ENCODE measurements around the gene ANKS6. TPM values are rescaled to one million over a fixed set of nuclear protein-coding genes. Genes with fewer than 3 reads are reported as not detected.

Gene ANKS6
- total RNA-seq, 4 donors from 2014 or later = 42.2 to 56.6 (median 49.9) TPM

GRCh38 chr9:98780059-98780749 is 16.2 kb downstream of the ANKS6 start:
- 93 to 95% methylated on average over 10 to 11 of the region's 11 CpGs for WGBS, 2 donors
- Histone ChIP-seq H3K4me1 (peaks cover 3 to 19% of the 10 kb centered on the region in 2 donors), H3K4me3 (replicated peaks in 1 of 3) (no peak overlapping the region), H3K27me3 (no peaks in the 10 kb centered on the region), H3K9me3 (no peaks in the 10 kb centered on the region), H3K36me3 (peaks cover 2 to 11% of the 10 kb centered on the region in 2 donors), H3K27ac (no peak overlapping the region)
- DNase-seq = no peak
- TF ChIP-seq CTCF (IDR thresholded peaks at IDR 0.05) (no peak), POLR2A (IDR thresholded peaks at IDR 0.05) (no peak)
- intact Hi-C loops (cut with DNase I) = loop anchor here (10.0 kb wide), 1 partner anchor 465 kb away; no protein-coding TSS in a partner anchor

- TF ChIP-seq CTCF (IDR thresholded peaks at IDR 0.05) (no peak), POLR2A (IDR thresholded peaks at IDR 0.05) (no peak)
- Histone ChIP-seq H3K27ac (no peak overlapping the region), H3K4me3 (replicated peaks in 1 of 3) (no peak overlapping the region), H3K9me3 (no peaks in the 10 kb centered on the region), H3K4me1 (peaks cover 3 to 19% of the 10 kb centered on the region in 2 donors), H3K36me3 (peaks cover 1 to 10% of the 10 kb centered on the region in 2 donors), H3K27me3 (no peaks in the 10 kb centered on the region)
- no peak for DNase-seq
- WGBS, 2 donors = 80 to 81% methylated on average over 8 of the region's 8 CpGs
- intact Hi-C loops (cut with DNase I) = no loop called here
These were observed 17.4 kb downstream of the ANKS6 start for GRCh38 chr9:98778711-98779530.

- Histone ChIP-seq H3K9me3 (no peaks in the 10 kb centered on the region), H3K4me3 (replicated peaks in 1 of 3) (no peak overlapping the region), H3K27ac (no peak overlapping the region), H3K36me3 (peaks cover 7 to 11% of the 10 kb centered on the region in 2 donors), H3K27me3 (no peaks in the 10 kb centered on the region), H3K4me1 (peaks cover 3 to 19% of the 10 kb centered on the region in 2 donors)
- intact Hi-C loops (cut with DNase I) = no loop called here
- no peak for DNase-seq
- 88 to 95% methylated on average over 7 to 8 of the region's 8 CpGs for WGBS, 2 donors
- TF ChIP-seq POLR2A (IDR thresholded peaks at IDR 0.05) (no peak), CTCF (IDR thresholded peaks at IDR 0.05) (no peak)
These were observed 18.1 kb downstream of the ANKS6 start for GRCh38 chr9:98778251-98778650.

DNA sequence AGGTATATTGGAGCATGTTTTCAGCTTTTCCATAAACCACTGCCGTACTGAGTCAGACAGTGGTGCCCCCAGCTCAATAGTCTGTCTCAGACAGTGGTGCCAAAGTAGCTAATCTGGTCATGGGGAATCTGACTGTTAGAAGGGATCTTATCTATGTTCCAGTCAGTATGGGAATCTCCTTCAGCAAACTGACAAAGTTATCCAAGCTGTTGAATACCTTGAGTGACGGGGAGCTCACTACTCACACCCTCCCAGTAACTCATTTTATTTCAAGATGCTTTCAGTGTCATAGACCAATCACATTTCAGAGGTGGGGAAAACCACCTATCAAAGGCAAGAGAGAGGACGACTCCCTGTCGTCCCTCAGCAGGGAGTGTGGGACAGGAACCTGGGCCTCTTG is 18.7 kb downstream of the ANKS6 start:
- intact Hi-C loops (cut with DNase I) = no loop called here

More for the DNA sequence above, 18.7 kb downstream of the ANKS6 start:
- Histone ChIP-seq H3K36me3 (peaks cover 13 to 18% of the 10 kb centered on the region in 2 donors), H3K27me3 (no peaks in the 10 kb centered on the region), H3K9me3 (no peaks in the 10 kb centered on the region), H3K27ac (no peak overlapping the region), H3K4me1 (peaks cover 3 to 17% of the 10 kb centered on the region in 2 donors), H3K4me3 (replicated peaks in 1 of 3) (no peak overlapping the region)
- WGBS, 2 donors = 96 to 97% methylated on average over 4 of the region's 4 CpGs
- no peak for TF ChIP-seq CTCF (IDR thresholded peaks at IDR 0.05)
- no peak for TF ChIP-seq POLR2A (IDR thresholded peaks at IDR 0.05)
- DNase-seq = no peak
